HepG2 (cell line): Measurements from ENCODE around the gene MTRF1. TPM values are rescaled to one million over a fixed set of nuclear protein-coding genes. Genes with fewer than 3 reads are reported as not detected.

ENCODE experiments used
- ATF7-NPFF ChIP-seq: sonication (generic); formaldehyde crosslinking; IDR thresholded peaks from 2 replicates; pipeline ENCODE4 v1.8.1; 2023; ENCODE audit warnings: mild to moderate bottlenecking, low read depth, missing genetic modification reagents, moderate library complexity
- ESRRA ChIP-seq: sonication (generic); formaldehyde crosslinking; IDR thresholded peaks from 2 replicates; pipeline ENCODE4 v1.5.1; 2020; ENCODE audit warnings: mild to moderate bottlenecking, low read depth, missing genetic modification reagents
- PRPF4 ChIP-seq: fragments of 200-400 bp; formaldehyde crosslinking; IDR thresholded peaks from 2 replicates; pipeline ENCODE4 v1.6.1; 2016; ENCODE audit warnings: low read length, low read depth; ENCODE audit not compliant: poor library complexity, severe bottlenecking
- TBX2 ChIP-seq: sonication (generic); formaldehyde crosslinking; IDR thresholded peaks from 2 replicates; pipeline ENCODE4 v1.5.0; 2020; ENCODE audit warnings: missing genetic modification reagents, mild to moderate bottlenecking, borderline replicate concordance
- YY1 ChIP-seq: IDR thresholded peaks from 2 replicates; pipeline ENCODE4 v1.6.1; 2011; ENCODE audit warnings: low read length, low read depth, moderate library complexity, mild to moderate bottlenecking; ENCODE audit not compliant: insufficient read depth, insufficient replicate concordance
- ZBTB7B ChIP-seq: sonication (generic); formaldehyde crosslinking; IDR thresholded peaks from 2 replicates; pipeline ENCODE4 v1.4.0; 2020; ENCODE audit warnings: missing genetic modification reagents
- ZFP37 ChIP-seq: sonication (generic); formaldehyde crosslinking; IDR thresholded peaks from 2 replicates; pipeline ENCODE4 v1.4.0; 2020; ENCODE audit warnings: missing genetic modification reagents, borderline replicate concordance
- ZNF12 ChIP-seq: sonication (generic); formaldehyde crosslinking; IDR thresholded peaks from 2 replicates; pipeline ENCODE4 v1.5.0; 2020; ENCODE audit warnings: missing genetic modification reagents
- ZNF225 ChIP-seq: sonication (generic); formaldehyde crosslinking; IDR thresholded peaks from 2 replicates; pipeline ENCODE4 v1.4.0; 2020; ENCODE audit warnings: mild to moderate bottlenecking, missing genetic modification reagents
- ZNF772 ChIP-seq: sonication (generic); formaldehyde crosslinking; IDR thresholded peaks from 2 replicates; pipeline ENCODE4 v1.5.0; 2020; ENCODE audit warnings: mild to moderate bottlenecking, missing genetic modification reagents
- polyA plus RNA-seq, 8 experiments: library from polyadenylated mRNA; depleted of rRNA in 3 of 8; stranded (reverse) in 7 of 8; unstranded in 1 of 8; fragments of >200 nt; fragmentation: Illumina TruSeq in 4 of 8; extraction: Trizol in 4 of 8; gene quantifications; 2 replicates each; pipeline versions ENCODE4 v1.2.1 to v1.2.3, GENCODE V29; 2011 to 2016; ENCODE audit warnings: low read depth in 4 of 8, missing spikeins in 1 of 8, mixed read lengths in 1 of 8; ENCODE audit not compliant: insufficient read depth in 1 of 8
- total RNA-seq, 5 experiments: library from RNA; depleted of rRNA; stranded (reverse); fragments of >200 nt; fragmentation: Illumina TruSeq; extraction: Trizol; gene quantifications; 2 replicates each; pipeline ENCODE4 v1.2.3, GENCODE V29; 2016; ENCODE audit warnings: low read depth in 1 of 5
- TF ChIP-seq, protein P1 (sequence below): sonication (generic); formaldehyde crosslinking; IDR thresholded peaks from 2 replicates; pipeline ENCODE4 v1.4.0; 2020; ENCODE audit warnings: missing genetic modification reagents, borderline replicate concordance
- TF ChIP-seq, protein P2 (sequence below): IDR thresholded peaks from 2 replicates; pipeline ENCODE4 v1.4.0; 2020; ENCODE audit warnings: mild to moderate bottlenecking, missing genetic modification reagents

Gene MTRF1
- total and polyA plus RNA-seq, 2 of the 13 experiments (the other 11 are each of a cell fraction or from before 2014, with no cell fraction given), result 21.6 to 27.2 TPM

DNA sequence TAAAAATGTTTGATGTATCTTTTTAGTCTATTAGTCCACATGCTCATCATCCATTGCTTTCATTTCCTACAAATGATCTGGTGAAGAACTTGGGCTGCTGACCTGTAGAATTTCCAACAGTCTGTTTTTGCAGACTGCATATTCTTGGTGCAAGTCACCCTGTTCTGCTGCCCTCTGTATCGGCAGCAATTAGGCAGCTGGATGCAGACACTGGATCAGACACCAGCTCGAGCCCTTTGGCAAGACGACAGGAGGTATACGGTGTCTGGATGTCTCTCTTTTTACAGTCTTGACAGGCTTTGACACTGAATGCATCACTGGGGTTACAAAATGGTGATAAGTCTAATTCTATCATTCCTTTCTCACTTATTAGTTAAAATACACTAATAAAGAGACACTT lies 21.8 kb downstream of the MTRF1 start (continued):
- TF ChIP-seq, protein P1, sequence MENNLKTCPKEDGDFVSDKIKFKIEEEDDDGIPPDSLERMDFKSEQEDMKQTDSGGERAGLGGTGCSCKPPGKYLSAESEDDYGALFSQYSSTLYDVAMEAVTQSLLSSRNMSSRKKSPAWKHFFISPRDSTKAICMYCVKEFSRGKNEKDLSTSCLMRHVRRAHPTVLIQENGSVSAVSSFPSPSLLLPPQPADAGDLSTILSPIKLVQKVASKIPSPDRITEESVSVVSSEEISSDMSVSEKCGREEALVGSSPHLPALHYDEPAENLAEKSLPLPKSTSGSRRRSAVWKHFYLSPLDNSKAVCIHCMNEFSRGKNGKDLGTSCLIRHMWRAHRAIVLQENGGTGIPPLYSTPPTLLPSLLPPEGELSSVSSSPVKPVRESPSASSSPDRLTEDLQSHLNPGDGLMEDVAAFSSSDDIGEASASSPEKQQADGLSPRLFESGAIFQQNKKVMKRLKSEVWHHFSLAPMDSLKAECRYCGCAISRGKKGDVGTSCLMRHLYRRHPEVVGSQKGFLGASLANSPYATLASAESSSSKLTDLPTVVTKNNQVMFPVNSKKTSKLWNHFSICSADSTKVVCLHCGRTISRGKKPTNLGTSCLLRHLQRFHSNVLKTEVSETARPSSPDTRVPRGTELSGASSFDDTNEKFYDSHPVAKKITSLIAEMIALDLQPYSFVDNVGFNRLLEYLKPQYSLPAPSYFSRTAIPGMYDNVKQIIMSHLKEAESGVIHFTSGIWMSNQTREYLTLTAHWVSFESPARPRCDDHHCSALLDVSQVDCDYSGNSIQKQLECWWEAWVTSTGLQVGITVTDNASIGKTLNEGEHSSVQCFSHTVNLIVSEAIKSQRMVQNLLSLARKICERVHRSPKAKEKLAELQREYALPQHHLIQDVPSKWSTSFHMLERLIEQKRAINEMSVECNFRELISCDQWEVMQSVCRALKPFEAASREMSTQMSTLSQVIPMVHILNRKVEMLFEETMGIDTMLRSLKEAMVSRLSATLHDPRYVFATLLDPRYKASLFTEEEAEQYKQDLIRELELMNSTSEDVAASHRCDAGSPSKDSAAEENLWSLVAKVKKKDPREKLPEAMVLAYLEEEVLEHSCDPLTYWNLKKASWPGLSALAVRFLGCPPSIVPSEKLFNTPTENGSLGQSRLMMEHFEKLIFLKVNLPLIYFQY (CRISPR knock-in tag), result no peak
- TF ChIP-seq, protein P2, sequence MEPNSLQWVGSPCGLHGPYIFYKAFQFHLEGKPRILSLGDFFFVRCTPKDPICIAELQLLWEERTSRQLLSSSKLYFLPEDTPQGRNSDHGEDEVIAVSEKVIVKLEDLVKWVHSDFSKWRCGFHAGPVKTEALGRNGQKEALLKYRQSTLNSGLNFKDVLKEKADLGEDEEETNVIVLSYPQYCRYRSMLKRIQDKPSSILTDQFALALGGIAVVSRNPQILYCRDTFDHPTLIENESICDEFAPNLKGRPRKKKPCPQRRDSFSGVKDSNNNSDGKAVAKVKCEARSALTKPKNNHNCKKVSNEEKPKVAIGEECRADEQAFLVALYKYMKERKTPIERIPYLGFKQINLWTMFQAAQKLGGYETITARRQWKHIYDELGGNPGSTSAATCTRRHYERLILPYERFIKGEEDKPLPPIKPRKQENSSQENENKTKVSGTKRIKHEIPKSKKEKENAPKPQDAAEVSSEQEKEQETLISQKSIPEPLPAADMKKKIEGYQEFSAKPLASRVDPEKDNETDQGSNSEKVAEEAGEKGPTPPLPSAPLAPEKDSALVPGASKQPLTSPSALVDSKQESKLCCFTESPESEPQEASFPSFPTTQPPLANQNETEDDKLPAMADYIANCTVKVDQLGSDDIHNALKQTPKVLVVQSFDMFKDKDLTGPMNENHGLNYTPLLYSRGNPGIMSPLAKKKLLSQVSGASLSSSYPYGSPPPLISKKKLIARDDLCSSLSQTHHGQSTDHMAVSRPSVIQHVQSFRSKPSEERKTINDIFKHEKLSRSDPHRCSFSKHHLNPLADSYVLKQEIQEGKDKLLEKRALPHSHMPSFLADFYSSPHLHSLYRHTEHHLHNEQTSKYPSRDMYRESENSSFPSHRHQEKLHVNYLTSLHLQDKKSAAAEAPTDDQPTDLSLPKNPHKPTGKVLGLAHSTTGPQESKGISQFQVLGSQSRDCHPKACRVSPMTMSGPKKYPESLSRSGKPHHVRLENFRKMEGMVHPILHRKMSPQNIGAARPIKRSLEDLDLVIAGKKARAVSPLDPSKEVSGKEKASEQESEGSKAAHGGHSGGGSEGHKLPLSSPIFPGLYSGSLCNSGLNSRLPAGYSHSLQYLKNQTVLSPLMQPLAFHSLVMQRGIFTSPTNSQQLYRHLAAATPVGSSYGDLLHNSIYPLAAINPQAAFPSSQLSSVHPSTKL, result no peak
- TF ChIP-seq ZBTB7B (CRISPR knock-in tag), result no peak
- TF ChIP-seq ZNF12 (CRISPR knock-in tag), result no peak
- TF ChIP-seq ZFP37 (CRISPR knock-in tag), result no peak
- no peak for TF ChIP-seq PRPF4
- TF ChIP-seq ESRRA, result no peak
- no peak for TF ChIP-seq YY1
- no peak for TF ChIP-seq TBX2 (CRISPR knock-in tag)
- no peak for TF ChIP-seq ATF7-NPFF (CRISPR knock-in tag)
- TF ChIP-seq ZNF772 (CRISPR knock-in tag), result no peak
- TF ChIP-seq ZNF225, result no peak
- TF ChIP-seq, all 625 proteins: peak for 0
